ENCODE measurements around the gene KIF6. TPM values are rescaled to one million over a fixed set of nuclear protein-coding genes. Genes with fewer than 3 reads are reported as not detected.
"Not testable (repeated sequence)": the region's sequence is repeated elsewhere in the genome, so short reads cannot be mapped to it uniquely, and the experiment has no call there.

KIF6 gene
- total RNA-seq, 1 donor from 2014 or later, result 2.0 TPM

- H3K79me2 ChIP-seq (ENCODE audit: insufficient read depth, low read length), result no peaks in the 10 kb centered on the region
- H3K9ac ChIP-seq (ENCODE audit: low read length), result no peak overlapping the region
- H3K4me2 ChIP-seq (ENCODE audit: low read length), result no peak overlapping the region
- no peaks in the 10 kb centered on the region for H3K36me3 ChIP-seq (ENCODE audit: insufficient read depth, low read length)
- no peaks in the 10 kb centered on the region for H3K9me3 ChIP-seq (ENCODE audit: insufficient read depth, low read depth, low read length)
- H3K27ac ChIP-seq (ENCODE audit: low read depth, low read length), result no peak overlapping the region
- DNase-seq (ENCODE audit: low read depth) (no peak), FAIRE-seq (no peak)
- no peak overlapping the region for H3K4me3 ChIP-seq (ENCODE audit: insufficient read depth, low read depth, low read length)
- Mint-ChIP-seq H3K4me3 (ENCODE audit: unreplicated experiment) (no peak overlapping the region), H3K4me1 (ENCODE audit: low read depth, unreplicated experiment) (no peaks in the 10 kb centered on the region), H3K9me3 (ENCODE audit: unreplicated experiment) (no peaks in the 10 kb centered on the region), H3K27ac (ENCODE audit: unreplicated experiment) (no peak overlapping the region), H3K27me3 (ENCODE audit: low read depth, unreplicated experiment) (peaks cover 1% of the 10 kb centered on the region), H3K36me3 (ENCODE audit: low read depth, unreplicated experiment) (no peaks in the 10 kb centered on the region)
- no peak overlapping the region for H2AFZ ChIP-seq (ENCODE audit: low read depth, low read length)
- no peaks in the 10 kb centered on the region for H3K4me1 ChIP-seq (ENCODE audit: insufficient read depth, low read length)
- no peaks in the 10 kb centered on the region for H4K20me1 ChIP-seq (ENCODE audit: insufficient read depth, low read length)
- TF ChIP-seq EZH2 (IDR thresholded peaks at IDR 0.05; ENCODE audit: insufficient read depth, low read length), result no peak
- no peak for TF ChIP-seq CTCF (IDR thresholded peaks at IDR 0.05; ENCODE audit: insufficient read depth, low read depth, low read length)
- H3K27me3 ChIP-seq (ENCODE audit: insufficient read depth, low read length), result no peaks in the 10 kb centered on the region
Measured at GRCh38 chr6:39729945-39730344, 4.7 kb upstream of the KIF6 start.

GRCh38 chr6:39725632-39725997 is 407 bp upstream of the KIF6 start:
- peak overlapping the region; percentile 45 for H3K9ac ChIP-seq (ENCODE audit: low read length)
- no peaks in the 10 kb centered on the region for H3K79me2 ChIP-seq (ENCODE audit: insufficient read depth, low read length)
- DNase-seq (ENCODE audit: low read depth), result no peak
- peak overlapping the region; percentile 99 for H3K4me3 Mint-ChIP-seq (ENCODE audit: unreplicated experiment)
- no peaks in the 10 kb centered on the region for H3K36me3 Mint-ChIP-seq (ENCODE audit: low read depth, unreplicated experiment)
- no peak overlapping the region for H3K27ac ChIP-seq (ENCODE audit: low read depth, low read length)
- peak overlapping the region; percentile 83 for H3K4me3 ChIP-seq (ENCODE audit: insufficient read depth, low read depth, low read length)
- no peaks in the 10 kb centered on the region for H3K36me3 ChIP-seq (ENCODE audit: insufficient read depth, low read length)
- H3K4me1 ChIP-seq (ENCODE audit: insufficient read depth, low read length), result no peaks in the 10 kb centered on the region
- peak overlapping the region; percentile 66 for H3K27ac Mint-ChIP-seq (ENCODE audit: unreplicated experiment)
- H2AFZ ChIP-seq (ENCODE audit: low read depth, low read length), result peak overlapping the region; percentile 88
- H3K9me3 ChIP-seq (ENCODE audit: insufficient read depth, low read depth, low read length), result no peaks in the 10 kb centered on the region
- TF ChIP-seq EZH2 (IDR thresholded peaks at IDR 0.05; ENCODE audit: insufficient read depth, low read length) (no peak), CTCF (IDR thresholded peaks at IDR 0.05; ENCODE audit: insufficient read depth, low read depth, low read length) (no peak)
- H3K4me1 Mint-ChIP-seq (ENCODE audit: low read depth, unreplicated experiment), result no peaks in the 10 kb centered on the region
- H3K27me3 ChIP-seq (ENCODE audit: insufficient read depth, low read length), result no peaks in the 10 kb centered on the region
- FAIRE-seq, result no peak
- no peaks in the 10 kb centered on the region for H3K27me3 Mint-ChIP-seq (ENCODE audit: low read depth, unreplicated experiment)
- H4K20me1 ChIP-seq (ENCODE audit: insufficient read depth, low read length), result no peaks in the 10 kb centered on the region
- H3K4me2 ChIP-seq (ENCODE audit: low read length), result peak overlapping the region; percentile 92
- no peaks in the 10 kb centered on the region for H3K9me3 Mint-ChIP-seq (ENCODE audit: unreplicated experiment)

GRCh38 chr6:39723350-39723749 is 1.9 kb downstream of the KIF6 start:
- H3K4me2 ChIP-seq (ENCODE audit: low read length); FAIRE-seq: not testable (repeated sequence)

More at GRCh38 chr6:39723350-39723749, 1.9 kb downstream of the KIF6 start:
- not testable (repeated sequence) for H3K9me3 Mint-ChIP-seq (ENCODE audit: unreplicated experiment); H3K4me3 Mint-ChIP-seq (ENCODE audit: unreplicated experiment); H3K27me3 ChIP-seq (ENCODE audit: insufficient read depth, low read length); H3K4me1 Mint-ChIP-seq (ENCODE audit: low read depth, unreplicated experiment); H3K36me3 Mint-ChIP-seq (ENCODE audit: low read depth, unreplicated experiment); H3K79me2 ChIP-seq (ENCODE audit: insufficient read depth, low read length); H3K27ac Mint-ChIP-seq (ENCODE audit: unreplicated experiment); H3K36me3 ChIP-seq (ENCODE audit: insufficient read depth, low read length); H4K20me1 ChIP-seq (ENCODE audit: insufficient read depth, low read length); DNase-seq (ENCODE audit: low read depth); H3K27ac ChIP-seq (ENCODE audit: low read depth, low read length); H2AFZ ChIP-seq (ENCODE audit: low read depth, low read length); H3K4me1 ChIP-seq (ENCODE audit: insufficient read depth, low read length); H3K9ac ChIP-seq (ENCODE audit: low read length); H3K27me3 Mint-ChIP-seq (ENCODE audit: low read depth, unreplicated experiment); H3K4me3 ChIP-seq (ENCODE audit: insufficient read depth, low read depth, low read length); H3K9me3 ChIP-seq (ENCODE audit: insufficient read depth, low read depth, low read length)
